ENCODE results near the gene WT1.

GRCh38 chr11:32387411-32387810 lies 47.9 kb downstream of the WT1 start:
- TF ChIP-seq CTCF (IDR thresholded peaks at IDR 0.05; ENCODE audit: extremely low read depth in 1 of 2, insufficient read depth in 1 of 2, low read depth in 1 of 2, low read length in 2 of 2) (no peak), EZH2 (IDR thresholded peaks at IDR 0.05; ENCODE audit: borderline replicate concordance, low read depth, low read length, severe bottlenecking) (no peak), POLR2A (IDR thresholded peaks at IDR 0.05; ENCODE audit: low read depth, low read length) (no peak), POLR2AphosphoS5 (IDR thresholded peaks at IDR 0.05; ENCODE audit: insufficient read depth, low read depth, low read length) (no peak), MYC (IDR thresholded peaks at IDR 0.05; ENCODE audit: low read depth, low read length) (no peak), FOS (IDR thresholded peaks at IDR 0.05; ENCODE audit: borderline replicate concordance, insufficient read depth, low read length) (no peak), JUN (IDR thresholded peaks at IDR 0.05; ENCODE audit: borderline replicate concordance, insufficient read depth, insufficient read length, low read depth) (no peak)
- TF ChIP-seq, protein P1, sequence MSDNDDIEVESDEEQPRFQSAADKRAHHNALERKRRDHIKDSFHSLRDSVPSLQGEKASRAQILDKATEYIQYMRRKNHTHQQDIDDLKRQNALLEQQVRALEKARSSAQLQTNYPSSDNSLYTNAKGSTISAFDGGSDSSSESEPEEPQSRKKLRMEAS (IDR thresholded peaks at IDR 0.05; ENCODE audit: insufficient read depth, insufficient read length), result no peak

All from endothelial cell of umbilical vein (primary cell).